ENCODE results near the gene HSPG2. TPM values are rescaled to one million over a fixed set of nuclear protein-coding genes. Genes with fewer than 3 reads are reported as not detected.
"Not testable (repeated sequence)": the region's sequence is repeated elsewhere in the genome, so short reads cannot be mapped to it uniquely, and the experiment has no call there.

The HSPG2 gene
- total and polyA plus RNA-seq, 2 of the 13 experiments (the other 11 are each of a cell fraction or from before 2014, with no cell fraction given): 9.1 to 13.1 TPM

DNA sequence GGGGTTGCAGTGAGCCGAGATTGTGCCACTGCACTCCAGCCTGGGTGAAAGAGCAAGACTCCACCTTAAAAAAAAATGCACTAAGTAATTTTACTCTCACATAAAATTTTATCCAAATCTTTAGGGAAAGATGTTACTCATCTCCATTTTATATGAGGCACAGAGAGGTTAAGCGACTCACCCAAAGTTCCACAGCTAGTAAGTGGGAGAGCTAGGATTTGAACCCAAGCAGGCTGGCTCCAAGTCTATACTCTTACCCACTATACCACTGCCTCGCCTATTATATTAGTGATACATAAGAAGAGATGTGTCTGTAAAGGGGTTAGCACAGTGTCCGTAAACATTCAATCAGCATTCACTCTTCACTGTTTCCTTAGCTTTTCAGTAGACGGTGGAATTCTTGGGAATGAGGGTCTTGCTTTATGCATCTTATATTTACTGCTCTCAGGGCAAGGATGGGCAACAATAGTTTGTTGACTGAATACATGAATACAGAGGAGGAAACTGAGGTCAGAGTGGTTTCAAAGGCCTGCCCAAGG is 109.9 kb downstream of the HSPG2 start:
- no TSS peak for BruUV-seq (replicated peaks)
- H3K27ac ChIP-seq (ENCODE audit: extremely low read length, insufficient read depth, low read length): no peak overlapping the region
- DNase-seq (ENCODE audit: low spot score) (no peak), ATAC-seq (no peak), FAIRE-seq (no peak)
- TF ChIP-seq NAIF1 (CRISPR knock-in tag; IDR thresholded peaks at IDR 0.05; ENCODE audit: borderline replicate concordance) (no peak), ZBTB7A (CRISPR knock-in tag; IDR thresholded peaks at IDR 0.05) (no peak), SETDB1 (CRISPR knock-in tag; IDR thresholded peaks at IDR 0.05; ENCODE audit: borderline replicate concordance) (no peak), TBX2 (CRISPR knock-in tag; IDR thresholded peaks at IDR 0.05; ENCODE audit: borderline replicate concordance) (no peak), ZNF124 (CRISPR knock-in tag; IDR thresholded peaks at IDR 0.05) (no peak), SIX1 (CRISPR knock-in tag; IDR thresholded peaks at IDR 0.05; ENCODE audit: borderline replicate concordance) (no peak)
- TF ChIP-seq, protein P1, sequence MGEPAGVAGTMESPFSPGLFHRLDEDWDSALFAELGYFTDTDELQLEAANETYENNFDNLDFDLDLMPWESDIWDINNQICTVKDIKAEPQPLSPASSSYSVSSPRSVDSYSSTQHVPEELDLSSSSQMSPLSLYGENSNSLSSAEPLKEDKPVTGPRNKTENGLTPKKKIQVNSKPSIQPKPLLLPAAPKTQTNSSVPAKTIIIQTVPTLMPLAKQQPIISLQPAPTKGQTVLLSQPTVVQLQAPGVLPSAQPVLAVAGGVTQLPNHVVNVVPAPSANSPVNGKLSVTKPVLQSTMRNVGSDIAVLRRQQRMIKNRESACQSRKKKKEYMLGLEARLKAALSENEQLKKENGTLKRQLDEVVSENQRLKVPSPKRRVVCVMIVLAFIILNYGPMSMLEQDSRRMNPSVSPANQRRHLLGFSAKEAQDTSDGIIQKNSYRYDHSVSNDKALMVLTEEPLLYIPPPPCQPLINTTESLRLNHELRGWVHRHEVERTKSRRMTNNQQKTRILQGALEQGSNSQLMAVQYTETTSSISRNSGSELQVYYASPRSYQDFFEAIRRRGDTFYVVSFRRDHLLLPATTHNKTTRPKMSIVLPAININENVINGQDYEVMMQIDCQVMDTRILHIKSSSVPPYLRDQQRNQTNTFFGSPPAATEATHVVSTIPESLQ (CRISPR knock-in tag; conservative IDR thresholded peaks at IDR 0.05): no peak
- TF ChIP-seq, protein P2, sequence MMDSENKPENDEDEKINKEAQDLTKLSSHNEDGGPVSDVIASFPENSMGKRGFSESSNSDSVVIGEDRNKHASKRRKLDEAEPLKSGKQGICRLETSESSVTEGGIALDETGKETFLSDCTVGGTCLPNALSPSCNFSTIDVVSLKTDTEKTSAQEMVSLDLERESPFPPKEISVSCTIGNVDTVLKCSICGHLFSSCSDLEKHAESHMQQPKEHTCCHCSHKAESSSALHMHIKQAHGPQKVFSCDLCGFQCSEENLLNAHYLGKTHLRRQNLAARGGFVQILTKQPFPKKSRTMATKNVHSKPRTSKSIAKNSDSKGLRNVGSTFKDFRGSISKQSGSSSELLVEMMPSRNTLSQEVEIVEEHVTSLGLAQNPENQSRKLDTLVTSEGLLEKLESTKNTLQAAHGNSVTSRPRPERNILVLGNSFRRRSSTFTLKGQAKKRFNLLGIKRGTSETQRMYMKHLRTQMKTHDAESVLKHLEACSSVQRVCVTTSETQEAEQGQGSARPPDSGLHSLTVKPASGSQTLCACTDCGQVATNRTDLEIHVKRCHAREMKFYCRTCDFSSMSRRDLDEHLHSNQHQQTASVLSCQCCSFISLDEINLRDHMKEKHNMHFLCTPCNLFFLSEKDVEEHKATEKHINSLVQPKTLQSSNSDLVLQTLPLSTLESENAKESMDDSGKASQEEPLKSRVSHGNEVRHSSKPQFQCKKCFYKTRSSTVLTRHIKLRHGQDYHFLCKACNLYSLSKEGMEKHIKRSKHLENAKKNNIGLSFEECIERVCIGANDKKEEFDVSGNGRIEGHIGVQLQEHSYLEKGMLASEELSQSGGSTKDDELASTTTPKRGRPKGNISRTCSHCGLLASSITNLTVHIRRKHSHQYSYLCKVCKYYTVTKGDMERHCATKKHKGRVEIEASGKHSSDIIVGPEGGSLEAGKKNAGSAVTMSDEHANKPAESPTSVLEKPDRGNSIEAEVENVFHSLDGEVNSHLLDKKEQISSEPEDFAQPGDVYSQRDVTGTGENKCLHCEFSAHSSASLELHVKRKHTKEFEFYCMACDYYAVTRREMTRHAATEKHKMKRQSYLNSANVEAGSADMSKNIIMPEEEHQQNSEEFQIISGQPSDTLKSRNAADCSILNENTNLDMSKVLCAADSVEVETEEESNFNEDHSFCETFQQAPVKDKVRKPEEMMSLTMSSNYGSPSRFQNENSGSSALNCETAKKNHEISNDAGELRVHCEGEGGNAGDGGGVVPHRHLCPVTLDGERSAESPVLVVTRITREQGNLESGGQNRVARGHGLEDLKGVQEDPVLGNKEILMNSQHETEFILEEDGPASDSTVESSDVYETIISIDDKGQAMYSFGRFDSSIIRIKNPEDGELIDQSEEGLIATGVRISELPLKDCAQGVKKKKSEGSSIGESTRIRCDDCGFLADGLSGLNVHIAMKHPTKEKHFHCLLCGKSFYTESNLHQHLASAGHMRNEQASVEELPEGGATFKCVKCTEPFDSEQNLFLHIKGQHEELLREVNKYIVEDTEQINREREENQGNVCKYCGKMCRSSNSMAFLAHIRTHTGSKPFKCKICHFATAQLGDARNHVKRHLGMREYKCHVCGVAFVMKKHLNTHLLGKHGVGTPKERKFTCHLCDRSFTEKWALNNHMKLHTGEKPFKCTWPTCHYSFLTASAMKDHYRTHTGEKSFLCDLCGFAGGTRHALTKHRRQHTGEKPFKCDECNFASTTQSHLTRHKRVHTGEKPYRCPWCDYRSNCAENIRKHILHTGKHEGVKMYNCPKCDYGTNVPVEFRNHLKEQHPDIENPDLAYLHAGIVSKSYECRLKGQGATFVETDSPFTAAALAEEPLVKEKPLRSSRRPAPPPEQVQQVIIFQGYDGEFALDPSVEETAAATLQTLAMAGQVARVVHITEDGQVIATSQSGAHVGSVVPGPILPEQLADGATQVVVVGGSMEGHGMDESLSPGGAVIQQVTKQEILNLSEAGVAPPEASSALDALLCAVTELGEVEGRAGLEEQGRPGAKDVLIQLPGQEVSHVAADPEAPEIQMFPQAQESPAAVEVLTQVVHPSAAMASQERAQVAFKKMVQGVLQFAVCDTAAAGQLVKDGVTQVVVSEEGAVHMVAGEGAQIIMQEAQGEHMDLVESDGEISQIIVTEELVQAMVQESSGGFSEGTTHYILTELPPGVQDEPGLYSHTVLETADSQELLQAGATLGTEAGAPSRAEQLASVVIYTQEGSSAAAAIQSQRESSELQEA (CRISPR knock-in tag; IDR thresholded peaks at IDR 0.05; ENCODE audit: not compliant biosample characterization): no peak
- H3K4me3 ChIP-seq (replicated peaks in 1 of 3; ENCODE audit: insufficient read depth in 1 of 3, low read depth in 2 of 3, low read length in 3 of 3): no peak overlapping the region
- POLR2A ChIA-PET: no interaction called here
- H2AFZ ChIP-seq (ENCODE audit: low read length): no peak overlapping the region
- no peak overlapping the region for H3K9ac ChIP-seq (ENCODE audit: insufficient read depth, low read depth, low read length)
- intact Hi-C loops (cut with micrococcal nuclease; ENCODE audit: unreplicated experiment): no loop called here
- H3K27me3 ChIP-seq (ENCODE audit: control insufficient read depth in 1 of 2, insufficient read depth in 2 of 2, low read length in 2 of 2): no peaks in the 10 kb centered on the region
- CTCF ChIA-PET (ENCODE audit: low intra/inter-chr PET ratio, low total read pairs): no interaction called here
- H3K79me2 ChIP-seq (ENCODE audit: insufficient read depth, low read length): no peaks in the 10 kb centered on the region
- H3K4me2 ChIP-seq (ENCODE audit: low read depth, low read length): no peak overlapping the region
- no peaks in the 10 kb centered on the region for H3K9me3 ChIP-seq (ENCODE audit: low read length)
- in situ Hi-C loops (cut with HindIII; ENCODE audit: extremely low pct_ligation_motif_present, low pct_unique_long_range_greater_than_20kb): no loop called here
- H4K20me1 ChIP-seq (ENCODE audit: insufficient read depth, low read length): no peaks in the 10 kb centered on the region
- H3K4me1 ChIP-seq (ENCODE audit: insufficient read depth, low read length): no peaks in the 10 kb centered on the region
- H3K36me3 ChIP-seq (replicated peaks in 1 of 2; ENCODE audit: control insufficient read depth in 1 of 2, insufficient read depth in 2 of 2, low read length in 2 of 2): peaks cover 17 to 23% of the 10 kb centered on the region in 2 experiments; a peak in 4 of 5 replicates
- WGBS (ENCODE audit: low lambda C conversion rate): 97% methylated on average over 5 of the region's 5 CpGs

DNA sequence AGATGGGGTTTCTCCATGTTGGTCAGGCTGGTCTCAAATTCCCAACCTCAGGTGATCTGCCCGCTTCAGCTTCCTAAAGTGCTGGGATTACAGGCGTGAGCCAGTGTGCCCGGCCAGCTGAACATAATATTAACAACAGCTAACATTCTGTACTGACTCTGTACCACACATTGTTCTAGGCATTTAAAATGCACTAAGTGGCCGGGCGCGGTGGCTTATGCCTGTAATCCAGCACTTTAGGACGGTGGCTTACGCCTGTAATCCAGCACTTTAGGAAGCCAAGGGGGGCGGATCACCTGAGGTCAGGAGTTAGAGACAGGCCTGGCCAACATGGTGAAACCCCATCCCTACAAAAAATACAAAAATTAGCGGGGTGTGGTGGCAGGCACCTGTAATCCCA is 110.4 kb downstream of the HSPG2 start:
- H3K9ac ChIP-seq (ENCODE audit: insufficient read depth, low read depth, low read length); H3K27ac ChIP-seq (ENCODE audit: extremely low read length, insufficient read depth, low read length); H3K27me3 ChIP-seq (ENCODE audit: control insufficient read depth in 1 of 2, insufficient read depth in 2 of 2, low read length in 2 of 2); ATAC-seq; H3K4me1 ChIP-seq (ENCODE audit: insufficient read depth, low read length); H4K20me1 ChIP-seq (ENCODE audit: insufficient read depth, low read length); CTCF ChIA-PET (ENCODE audit: low intra/inter-chr PET ratio, low total read pairs); H2AFZ ChIP-seq (ENCODE audit: low read length); H3K4me2 ChIP-seq (ENCODE audit: low read depth, low read length); H3K4me3 ChIP-seq (replicated peaks in 1 of 3; ENCODE audit: insufficient read depth in 1 of 3, low read depth in 2 of 3, low read length in 3 of 3); FAIRE-seq; H3K79me2 ChIP-seq (ENCODE audit: insufficient read depth, low read length); POLR2A ChIA-PET; intact Hi-C loops (cut with micrococcal nuclease; ENCODE audit: unreplicated experiment); DNase-seq (ENCODE audit: low spot score); BruUV-seq (replicated peaks); in situ Hi-C loops (cut with HindIII; ENCODE audit: extremely low pct_ligation_motif_present, low pct_unique_long_range_greater_than_20kb); H3K9me3 ChIP-seq (ENCODE audit: low read length): not testable (repeated sequence)
- 98% methylated on average over 10 of the region's 10 CpGs for WGBS (ENCODE audit: low lambda C conversion rate)
- H3K36me3 ChIP-seq (replicated peaks in 1 of 2; ENCODE audit: control insufficient read depth in 1 of 2, insufficient read depth in 2 of 2, low read length in 2 of 2): peaks cover 17 to 23% of the 10 kb centered on the region in 2 experiments; a peak in 4 of 5 replicates
